GM12891 (cell line): ENCODE data around the gene PPARG.

Experiments
- DNase-seq: peaks from one replicate; pipeline ENCODE4 v3.0.0; 2011; ENCODE audit warnings: low spot score; ENCODE audit not compliant: insufficient read length
- FAIRE-seq: peaks from 2 replicates; lab custom pipeline; 2011; peaks lifted over from hg19 to GRCh38; lab: Jason Lieb, UNC
- PAX5 ChIP-seq: IDR thresholded peaks from 2 replicates; pipeline ENCODE4 v1.6.1; 2011; ENCODE audit warnings: low read length, moderate library complexity, mild to moderate bottlenecking; ENCODE audit not compliant: insufficient read depth, severe bottlenecking
- POLR2A ChIP-seq: IDR thresholded peaks from 2 replicates; pipeline ENCODE4 v1.6.1; 2011; ENCODE audit warnings: low read depth, low read length, control low read depth
- POLR2AphosphoS5 ChIP-seq: IDR thresholded peaks from 2 replicates; pipeline ENCODE4 v1.6.1; 2011; ENCODE audit warnings: low read depth, low read length, control low read depth
- POU2F2 ChIP-seq: IDR thresholded peaks from 2 replicates; pipeline ENCODE4 v1.6.1; 2011; ENCODE audit warnings: low read depth, mild to moderate bottlenecking, control low read depth, low read length, moderate library complexity
- SPI1 ChIP-seq: IDR thresholded peaks from 2 replicates; pipeline ENCODE4 v1.6.1; 2011; ENCODE audit warnings: low read depth, low read length, control low read depth
- TAF1 ChIP-seq: IDR thresholded peaks from 2 replicates; pipeline ENCODE4 v1.6.1; 2011; ENCODE audit warnings: low read depth, low read length, control low read depth

The PPARG gene

DNA sequence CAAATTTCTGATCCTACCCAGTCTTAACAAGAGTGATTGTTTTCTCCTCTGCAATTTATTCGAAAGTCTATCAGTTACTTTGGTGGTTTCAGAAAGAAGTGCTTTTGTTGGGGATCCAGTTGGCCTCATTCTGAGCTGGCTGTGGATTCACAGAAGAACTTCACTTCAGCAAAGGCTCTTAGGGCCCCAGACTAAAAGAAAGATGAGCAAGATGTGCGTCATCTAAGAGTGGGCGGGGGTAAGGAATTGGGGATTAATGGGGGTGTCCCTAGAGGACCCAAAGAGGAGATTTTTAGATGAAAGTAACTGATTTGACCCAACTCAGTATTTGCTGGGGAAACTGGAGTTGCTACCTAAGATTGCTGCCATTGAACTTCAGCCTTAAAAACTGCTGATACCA lies 131.5 kb downstream of the PPARG start:
- TF ChIP-seq POLR2AphosphoS5: no peak
- TF ChIP-seq SPI1: no peak
- no peak for TF ChIP-seq POLR2A
- TF ChIP-seq POU2F2: no peak
- TF ChIP-seq TAF1: no peak
- no peak for TF ChIP-seq PAX5
- FAIRE-seq (no peak), DNase-seq (no peak)

DNA sequence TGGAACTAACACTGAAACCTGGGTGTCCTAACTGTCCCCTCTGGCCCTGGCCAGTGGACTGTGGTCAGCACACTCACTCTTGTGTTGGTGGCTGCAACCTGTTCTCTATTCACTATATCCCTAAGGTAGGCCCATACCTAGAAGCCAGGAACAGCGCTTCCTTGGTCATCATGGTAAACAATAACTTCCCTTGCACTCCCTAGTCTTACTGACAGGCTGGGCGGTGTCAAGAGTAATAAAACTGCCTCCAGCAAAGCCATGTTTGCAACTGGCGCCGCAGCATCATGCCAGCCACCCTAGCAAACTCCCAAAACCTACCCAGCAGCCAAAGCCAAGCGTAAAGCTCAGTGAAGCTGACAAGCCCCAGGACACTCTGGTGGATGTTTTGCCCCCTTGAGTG lies 132.3 kb downstream of the PPARG start:
- TF ChIP-seq POU2F2: no peak
- TF ChIP-seq POLR2A: no peak
- TF ChIP-seq SPI1: no peak
- TF ChIP-seq POLR2AphosphoS5: no peak
- TF ChIP-seq PAX5: no peak
- no peak for TF ChIP-seq TAF1
- no peak for DNase-seq
- FAIRE-seq: no peak

GRCh38 chr3:12423131-12423530 lies 134.3 kb downstream of the PPARG start:
- no peak for TF ChIP-seq POLR2A
- no peak for TF ChIP-seq SPI1
- no peak for TF ChIP-seq PAX5
- TF ChIP-seq POU2F2: no peak
- no peak for TF ChIP-seq TAF1
- DNase-seq: no peak
- FAIRE-seq: no peak

- no peak for DNase-seq
- TF ChIP-seq PAX5: no peak
- no peak for TF ChIP-seq SPI1
- no peak for TF ChIP-seq POLR2AphosphoS5
- TF ChIP-seq TAF1: no peak
- no peak for TF ChIP-seq POU2F2
- no peak for TF ChIP-seq POLR2A
- FAIRE-seq: no peak
Observed at GRCh38 chr3:12423918-12424630, 135.2 kb downstream of the PPARG start.

DNA sequence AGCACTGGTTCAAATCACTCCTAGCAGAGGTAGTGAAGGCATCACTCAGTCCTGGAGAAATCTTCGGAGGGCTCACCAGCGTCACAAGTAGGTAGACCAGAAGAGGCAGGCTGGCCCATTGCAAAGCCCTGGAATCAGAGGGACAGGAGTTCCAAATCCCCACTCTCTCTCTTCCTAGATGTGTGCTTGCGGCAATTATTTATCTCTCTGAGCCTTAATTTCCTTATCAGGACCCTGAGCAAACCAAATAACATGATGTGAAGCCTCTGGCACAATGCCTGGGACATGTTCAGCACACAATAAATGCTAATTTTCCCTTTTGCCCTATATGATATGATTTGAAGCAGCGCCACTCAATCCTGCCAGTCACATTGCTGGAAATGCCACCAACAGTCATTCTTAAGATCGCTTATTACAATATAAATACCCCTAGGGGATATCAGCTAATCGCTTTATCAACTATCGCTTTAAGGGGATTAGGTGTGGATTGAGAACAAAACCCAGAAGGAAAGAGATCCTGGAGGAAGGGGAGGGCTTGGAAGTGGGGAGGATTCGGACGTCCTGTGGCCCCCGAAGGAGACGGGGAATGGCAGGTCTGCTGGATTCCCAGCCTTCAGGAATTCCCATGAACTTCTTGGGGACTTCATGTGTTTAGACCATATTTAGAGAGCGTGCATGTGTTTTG lies 135.9 kb downstream of the PPARG start:
- FAIRE-seq (no peak), DNase-seq (no peak)
- TF ChIP-seq SPI1: no peak
- no peak for TF ChIP-seq PAX5
- no peak for TF ChIP-seq TAF1
- TF ChIP-seq POLR2AphosphoS5: no peak
- no peak for TF ChIP-seq POU2F2

- no peak for FAIRE-seq
- no peak for TF ChIP-seq PAX5
- TF ChIP-seq SPI1: no peak
- no peak for TF ChIP-seq POU2F2
- TF ChIP-seq POLR2A: no peak
- no peak for TF ChIP-seq TAF1
- no peak for TF ChIP-seq POLR2AphosphoS5
- no peak for DNase-seq
Observed at GRCh38 chr3:12425850-12426579, 137.1 kb downstream of the PPARG start.

DNA sequence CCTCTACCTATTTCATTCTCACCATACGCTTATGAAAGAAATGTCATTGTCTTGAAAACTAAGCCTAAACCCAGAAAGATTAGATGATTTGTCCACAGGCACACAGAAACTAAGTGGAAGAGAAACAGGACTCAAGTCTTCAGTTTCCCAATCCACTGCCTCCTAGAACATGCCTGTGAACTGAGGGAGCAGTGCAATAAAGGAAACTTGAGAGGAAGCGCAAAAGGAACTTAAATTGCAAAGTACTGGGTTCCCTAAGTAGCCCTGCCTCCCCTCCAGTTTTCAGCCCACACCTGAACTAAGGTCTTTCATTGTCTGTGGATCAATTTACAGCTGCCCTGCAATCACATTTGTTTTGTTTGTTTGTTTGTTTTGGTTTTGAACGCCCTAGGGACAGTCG lies 138.7 kb downstream of the PPARG start:
- DNase-seq: no peak
- TF ChIP-seq SPI1 (no peak), POLR2A (no peak), TAF1 (no peak), POLR2AphosphoS5 (no peak), PAX5 (no peak), POU2F2 (no peak)
- FAIRE-seq: no peak

GRCh38 chr3:12428126-12428525 lies 139.3 kb downstream of the PPARG start:
- DNase-seq (no peak), FAIRE-seq (no peak)
- TF ChIP-seq TAF1 (no peak), PAX5 (no peak), SPI1 (no peak), POLR2AphosphoS5 (no peak), POU2F2 (no peak), POLR2A (no peak)

DNA sequence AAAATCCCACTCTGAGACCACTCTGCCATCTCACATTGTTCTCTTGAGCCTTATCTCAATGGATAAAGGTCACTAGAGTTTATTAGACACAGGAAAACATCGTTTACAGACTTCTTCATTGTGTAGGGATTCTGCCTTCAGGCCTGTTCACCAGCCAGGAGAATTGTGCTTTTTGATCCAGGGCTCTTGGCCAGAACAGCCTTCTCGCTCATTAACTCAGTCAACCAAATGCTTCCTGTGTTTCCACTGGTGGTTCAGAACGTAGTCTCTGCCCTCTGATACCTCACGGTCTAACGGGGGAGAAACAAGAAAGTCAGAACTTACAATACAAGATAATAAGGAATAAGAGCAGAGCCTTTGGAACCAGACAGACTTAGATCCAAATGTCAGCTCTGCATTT lies 141.2 kb downstream of the PPARG start:
- FAIRE-seq (no peak), DNase-seq (no peak)
- TF ChIP-seq PAX5 (no peak), TAF1 (no peak), SPI1 (no peak), POLR2AphosphoS5 (no peak), POLR2A (no peak)
